ENCODE data around the gene HAP1.

GRCh38 chr17:41695134-41695661, 39.2 kb downstream of the HAP1 start:
- TF ChIP-seq CTCF (conservative IDR thresholded peaks at IDR 0.05 in 1 of 2, IDR thresholded peaks at IDR 0.05 in 1 of 2; ENCODE audit: low read depth in 1 of 2, low read length in 2 of 2) (no peak), EZH2 (IDR thresholded peaks at IDR 0.05; ENCODE audit: low read length, missing control alignments) (no peak)

Data from fibroblast of lung (primary cell).